Retinal pigment epithelial cell (primary cell): ENCODE results near the gene ZNF483.
"Not testable (repeated sequence)": the region's sequence is repeated elsewhere in the genome, so short reads cannot be mapped to it uniquely, and the experiment has no call there.

ENCODE experiments used
- DNase-seq: peaks from one replicate; pipeline ENCODE4 v3.0.0-alpha.2; 2010; ENCODE audit warnings: low read depth
- H3K4me3 ChIP-seq: 2 replicates; pipeline ENCODE4 v1.5.1; 2011; ENCODE audit warnings: mild to moderate bottlenecking, low read length, control low read depth, moderate library complexity
- TF ChIP-seq, protein P1 (sequence below): conservative IDR thresholded peaks from 2 replicates; pipeline ENCODE4 v1.5.1; 2011; ENCODE audit warnings: low read depth, low read length, control low read depth, inconsistent platforms

The ZNF483 gene

DNA sequence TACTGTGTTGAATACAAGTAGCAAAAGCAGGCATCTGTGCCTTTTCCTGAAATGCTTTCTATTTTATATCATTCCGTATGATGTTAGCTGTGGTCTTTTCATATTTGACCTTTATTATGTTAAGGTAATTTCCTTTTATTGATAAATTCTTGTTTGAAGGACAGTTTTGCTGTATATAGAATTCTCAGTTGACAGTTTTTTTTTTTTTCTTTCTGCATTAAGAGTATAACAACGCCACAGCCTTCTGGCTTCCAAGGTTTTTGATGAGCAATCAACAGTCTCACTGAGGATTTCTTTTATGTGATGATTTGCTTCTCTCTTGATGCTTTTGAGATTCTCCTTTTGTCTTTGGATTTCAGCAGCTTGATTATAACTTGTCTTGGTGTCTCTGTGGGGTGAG is 23.6 kb downstream of the ZNF483 start:
- H3K4me3 ChIP-seq: no peak overlapping the region
- TF ChIP-seq, protein P1, sequence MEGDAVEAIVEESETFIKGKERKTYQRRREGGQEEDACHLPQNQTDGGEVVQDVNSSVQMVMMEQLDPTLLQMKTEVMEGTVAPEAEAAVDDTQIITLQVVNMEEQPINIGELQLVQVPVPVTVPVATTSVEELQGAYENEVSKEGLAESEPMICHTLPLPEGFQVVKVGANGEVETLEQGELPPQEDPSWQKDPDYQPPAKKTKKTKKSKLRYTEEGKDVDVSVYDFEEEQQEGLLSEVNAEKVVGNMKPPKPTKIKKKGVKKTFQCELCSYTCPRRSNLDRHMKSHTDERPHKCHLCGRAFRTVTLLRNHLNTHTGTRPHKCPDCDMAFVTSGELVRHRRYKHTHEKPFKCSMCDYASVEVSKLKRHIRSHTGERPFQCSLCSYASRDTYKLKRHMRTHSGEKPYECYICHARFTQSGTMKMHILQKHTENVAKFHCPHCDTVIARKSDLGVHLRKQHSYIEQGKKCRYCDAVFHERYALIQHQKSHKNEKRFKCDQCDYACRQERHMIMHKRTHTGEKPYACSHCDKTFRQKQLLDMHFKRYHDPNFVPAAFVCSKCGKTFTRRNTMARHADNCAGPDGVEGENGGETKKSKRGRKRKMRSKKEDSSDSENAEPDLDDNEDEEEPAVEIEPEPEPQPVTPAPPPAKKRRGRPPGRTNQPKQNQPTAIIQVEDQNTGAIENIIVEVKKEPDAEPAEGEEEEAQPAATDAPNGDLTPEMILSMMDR: no peak
- DNase-seq: no peak

GRCh38 chr9:111555425-111555824 is 30.4 kb downstream of the ZNF483 start:
- not testable (repeated sequence) for DNase-seq, H3K4me3 ChIP-seq

GRCh38 chr9:111559000-111559610 is 34.1 kb downstream of the ZNF483 start:
- DNase-seq: no peak
- TF ChIP-seq, protein P1: no peak
- H3K4me3 ChIP-seq: no peak overlapping the region

- no peak overlapping the region for H3K4me3 ChIP-seq
- no peak for DNase-seq
- TF ChIP-seq, protein P1: no peak
Observed at GRCh38 chr9:111561165-111561719, 36.3 kb downstream of the ZNF483 start.

- DNase-seq: no peak
- TF ChIP-seq, protein P1: no peak
- H3K4me3 ChIP-seq: no peak overlapping the region
Observed at GRCh38 chr9:111566234-111566633, 41.3 kb downstream of the ZNF483 start.

- DNase-seq, H3K4me3 ChIP-seq: not testable (repeated sequence)
Observed at GRCh38 chr9:111568127-111568526, 43.1 kb downstream of the ZNF483 start.

GRCh38 chr9:111572950-111573604 is 48.1 kb downstream of the ZNF483 start:
- no peak for DNase-seq
- TF ChIP-seq, protein P1: no peak

GRCh38 chr9:111582888-111583287 is 57.9 kb downstream of the ZNF483 start:
- TF ChIP-seq, protein P1: no peak
- no peak overlapping the region for H3K4me3 ChIP-seq
- DNase-seq: no peak

More at GRCh38 chr9:111572950-111573604, 48.1 kb downstream of the ZNF483 start:
- no peak overlapping the region for H3K4me3 ChIP-seq
